Stimulated activated naive CD4-positive, alpha-beta T cell treated with Interleukin-2 at 50 U/mL for 16 hours (primary cell): ENCODE measurements around the gene DLGAP1.

Experiments used
- DNase-seq: peaks from one replicate; lab custom pipeline; 2025; lab: John Stamatoyannopoulos, UW

The DLGAP1 gene

DNA sequence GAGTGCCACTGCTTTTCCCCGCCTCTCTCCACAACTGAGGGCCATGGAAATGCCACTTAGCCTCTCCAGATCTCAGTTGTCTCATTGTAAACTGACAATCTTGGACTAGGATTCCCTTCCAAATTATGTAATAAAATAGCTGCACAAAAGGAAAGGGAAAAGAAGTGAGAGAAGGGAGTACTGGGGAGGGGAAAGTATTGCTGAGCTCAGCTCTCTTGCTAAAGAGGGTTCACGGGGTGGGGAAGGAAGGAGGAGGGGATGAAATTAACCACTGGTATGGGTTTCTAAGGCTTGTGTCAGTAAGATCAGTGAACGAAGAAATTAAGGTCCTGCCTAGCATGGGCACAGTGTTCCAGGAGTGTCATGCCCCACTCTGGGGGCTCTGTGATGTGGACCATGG, 587.9 kb downstream of the DLGAP1 start:
- no peak for DNase-seq

DNA sequence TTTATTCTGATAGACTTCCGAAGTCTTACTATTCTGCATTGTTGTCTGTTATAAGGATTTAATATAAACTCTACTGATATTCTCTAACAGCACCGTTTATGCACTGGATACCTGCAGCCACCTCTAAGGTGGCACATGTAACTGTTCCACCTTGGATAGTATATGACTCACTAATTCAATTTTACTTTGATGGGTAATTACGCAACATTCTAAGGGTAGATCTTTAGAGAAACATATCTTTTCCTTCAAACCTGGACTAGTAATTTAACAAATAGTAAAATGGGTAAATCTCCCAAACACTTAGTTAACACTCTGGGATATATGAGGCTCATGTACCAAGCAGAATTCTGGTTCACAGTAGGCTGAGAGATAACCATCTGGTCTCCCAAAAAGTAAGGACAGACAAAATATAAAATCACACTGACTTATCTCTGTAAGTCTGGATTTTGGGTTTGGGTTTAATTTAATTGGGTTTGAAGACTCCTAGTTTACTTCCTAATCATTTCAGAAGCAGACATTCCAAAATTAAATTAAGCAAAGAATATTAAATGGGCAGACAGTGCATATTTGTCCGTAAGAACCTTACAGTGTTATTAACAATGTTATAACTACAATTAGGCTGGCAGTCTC, 590.3 kb downstream of the DLGAP1 start:
- DNase-seq, result no peak

DNA sequence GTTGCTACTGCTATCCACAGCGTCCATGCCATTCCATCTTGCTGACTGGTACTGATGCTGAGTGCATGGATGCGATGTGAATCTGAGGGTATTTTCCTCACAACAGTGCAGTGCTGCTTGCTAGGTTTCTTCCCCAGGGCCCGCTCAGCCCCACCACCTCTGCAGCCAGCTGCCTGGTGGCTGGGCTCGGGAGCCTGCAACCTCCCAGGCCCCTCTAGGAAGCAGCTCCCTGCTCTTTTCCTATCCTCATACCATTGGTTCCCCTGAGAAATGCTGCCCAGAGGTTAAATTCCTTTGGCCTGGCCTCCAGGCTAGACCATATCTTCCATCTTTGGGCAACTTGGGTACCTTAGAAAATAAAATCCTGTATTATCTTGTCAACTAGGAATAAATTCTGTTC, 591.5 kb downstream of the DLGAP1 start:
- no peak for DNase-seq

DNA sequence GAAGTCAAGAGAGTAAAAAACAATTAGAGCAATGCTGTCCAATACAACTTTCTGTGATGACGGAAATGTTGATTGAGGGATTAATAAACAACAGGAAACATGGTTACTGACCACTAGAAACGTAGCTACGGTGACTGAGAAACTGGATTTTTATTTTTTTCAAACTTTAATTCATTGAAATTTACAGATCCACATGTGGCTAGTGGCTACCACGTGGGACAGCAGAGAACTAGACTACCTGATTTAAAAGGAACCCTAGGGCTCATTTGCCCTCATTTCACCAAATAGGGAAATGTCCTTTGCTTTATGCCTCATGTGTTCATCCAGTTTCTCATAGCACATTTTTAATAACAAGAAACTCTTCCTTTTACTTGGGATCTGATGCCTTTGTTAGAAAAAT, 592.1 kb downstream of the DLGAP1 start:
- no peak for DNase-seq

DNA sequence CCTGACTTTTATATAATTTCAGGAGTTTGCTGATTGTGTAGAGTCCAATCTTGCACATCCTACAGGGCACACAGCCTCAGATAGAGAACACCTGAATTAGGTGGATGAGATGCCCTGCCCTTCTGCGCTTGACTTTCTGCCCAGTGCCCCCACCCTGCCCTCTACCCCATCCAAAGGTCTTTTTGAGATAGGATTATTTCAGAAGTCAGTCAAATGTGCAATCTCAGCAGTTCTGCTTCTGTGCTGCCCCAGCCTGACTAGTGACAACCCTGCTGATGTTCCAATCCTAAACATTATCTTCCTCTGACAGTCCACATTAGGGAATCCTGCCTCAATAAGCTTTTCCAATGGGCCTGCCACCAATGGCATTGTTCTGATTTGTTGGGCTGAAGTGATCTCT, 593.6 kb downstream of the DLGAP1 start:
- DNase-seq, result no peak

DNA sequence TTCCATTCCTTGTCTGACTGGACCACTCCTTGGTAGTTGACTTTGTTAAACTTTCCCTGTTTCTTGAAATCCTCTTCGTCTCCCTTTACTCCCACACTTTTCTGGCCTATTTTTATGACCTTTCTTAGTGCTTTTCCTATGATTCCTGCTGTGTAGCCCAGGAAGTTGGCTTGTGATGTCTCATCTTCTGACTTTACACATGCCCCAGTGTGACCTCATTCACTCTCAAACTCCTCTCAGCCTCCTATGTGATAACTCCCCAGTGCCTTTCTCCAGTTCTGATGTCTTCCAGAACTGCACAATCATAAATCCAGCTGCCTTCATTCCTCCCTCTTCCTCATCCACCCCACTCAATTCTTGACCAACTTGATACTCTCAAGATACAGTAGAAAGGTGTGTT, 597.6 kb downstream of the DLGAP1 start:
- no peak for DNase-seq

DNA sequence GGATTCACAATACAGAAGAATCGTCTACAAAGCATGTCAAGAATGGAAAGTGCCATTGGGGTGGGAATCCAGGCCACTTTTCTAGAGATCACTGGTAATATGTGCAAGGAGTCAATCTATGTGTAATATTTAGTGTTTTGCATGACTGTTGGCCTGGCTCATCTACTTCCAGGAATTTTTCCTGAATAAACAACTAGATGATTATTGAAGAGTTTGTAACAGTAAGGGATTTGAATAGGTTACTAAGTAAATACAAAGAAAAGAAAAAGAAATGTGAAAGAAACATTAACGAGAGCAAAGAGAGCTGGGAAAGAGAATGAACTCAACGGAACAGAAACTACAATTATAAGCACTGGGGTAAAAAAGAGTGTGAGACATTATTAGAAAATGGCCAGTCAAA, 599.1 kb downstream of the DLGAP1 start:
- no peak for DNase-seq

DNA sequence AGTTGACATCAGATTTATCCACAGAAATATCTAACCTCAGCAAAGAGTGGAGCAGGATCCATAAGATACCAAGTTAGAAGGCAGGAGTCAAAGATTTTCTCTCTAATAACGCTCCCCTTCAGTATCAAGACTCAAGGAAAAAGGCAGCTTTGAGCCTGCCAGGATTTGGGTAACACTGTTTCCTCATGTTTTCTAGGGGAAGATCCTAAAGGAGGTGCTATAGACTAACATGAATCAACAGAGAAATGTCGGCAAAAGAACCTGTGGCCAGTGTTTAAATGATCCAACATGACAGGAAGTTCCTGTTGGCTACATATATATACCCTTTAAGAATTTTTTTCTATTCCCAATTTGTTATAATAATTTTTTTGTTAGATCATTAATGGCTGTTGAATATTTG, 602.8 kb downstream of the DLGAP1 start:
- DNase-seq, result no peak

DNA sequence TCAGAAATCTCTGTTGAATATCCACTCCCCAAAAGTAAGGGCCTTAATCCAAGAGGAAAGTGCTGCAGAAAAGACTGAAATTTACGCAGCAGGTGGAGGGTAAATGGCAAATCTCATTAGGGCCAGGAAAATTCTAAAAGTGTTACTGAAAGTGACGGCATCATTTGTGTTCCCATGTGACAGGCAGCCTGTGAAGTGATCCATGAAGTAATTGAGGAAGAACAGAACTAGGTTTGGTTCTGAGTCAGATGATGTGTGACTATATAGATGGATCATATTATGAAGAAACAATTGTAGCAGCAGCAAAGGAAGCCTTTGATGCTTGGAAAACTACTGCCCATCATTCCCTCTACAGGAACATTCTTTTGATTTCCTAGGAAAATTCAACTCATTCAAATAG, 603.9 kb downstream of the DLGAP1 start:
- no peak for DNase-seq

DNA sequence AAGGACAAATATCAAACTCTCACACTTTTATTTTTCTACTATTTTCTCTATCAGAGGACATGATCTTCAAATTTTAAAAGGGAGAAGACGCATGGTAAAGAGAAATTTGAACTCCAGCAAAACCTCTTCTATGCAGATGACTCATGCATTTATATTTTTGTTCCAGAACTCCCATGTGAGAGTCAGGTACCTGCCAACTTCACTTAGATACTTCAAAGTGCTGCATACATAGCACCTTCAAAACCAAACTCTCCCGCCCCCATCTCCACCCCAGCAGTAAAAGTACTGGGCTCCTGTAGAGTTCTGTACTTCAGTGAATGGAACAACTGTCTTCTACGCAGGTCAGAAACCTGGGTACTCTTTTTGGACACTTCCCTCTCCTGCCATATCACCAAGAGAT, 606.8 kb downstream of the DLGAP1 start:
- no peak for DNase-seq

DNA sequence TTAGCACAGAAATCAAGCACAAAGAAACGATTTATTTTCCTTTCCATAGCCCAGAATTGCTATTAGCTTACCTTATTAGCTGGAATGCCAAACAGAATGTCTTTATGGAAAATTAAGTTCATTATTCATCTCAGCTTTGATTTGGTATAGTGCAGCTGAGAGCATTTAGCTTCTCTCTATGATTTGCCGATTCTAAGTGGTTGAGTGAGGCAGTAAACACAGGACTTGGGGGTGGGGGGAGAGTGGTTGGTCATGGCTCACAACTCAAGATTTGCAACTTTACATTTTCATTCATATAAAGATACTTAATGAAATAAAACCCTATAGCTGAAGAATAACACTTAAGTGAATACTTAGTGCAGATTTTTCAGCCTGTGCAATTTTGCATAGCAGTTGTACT, 609.9 kb downstream of the DLGAP1 start:
- DNase-seq, result no peak

DNA sequence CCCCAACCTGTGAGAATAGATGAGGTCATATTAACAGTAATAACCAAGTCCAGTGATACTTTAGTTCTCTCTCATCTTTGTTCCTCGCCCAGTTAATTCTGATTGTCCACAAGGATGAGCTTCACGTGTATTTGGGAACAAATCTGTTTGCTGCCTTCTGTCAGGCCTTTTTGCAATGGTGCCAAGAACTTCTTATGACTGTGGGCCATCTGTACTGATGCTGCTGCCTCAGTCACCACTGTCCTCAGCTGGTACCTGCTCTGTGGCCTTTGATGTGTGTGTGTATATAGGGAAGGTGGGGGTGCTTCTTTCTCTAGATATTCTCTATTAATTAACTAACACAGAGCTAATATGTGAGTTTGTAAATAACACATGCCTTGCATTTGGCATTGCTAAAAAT, 612.3 kb downstream of the DLGAP1 start:
- DNase-seq, result no peak

DNA sequence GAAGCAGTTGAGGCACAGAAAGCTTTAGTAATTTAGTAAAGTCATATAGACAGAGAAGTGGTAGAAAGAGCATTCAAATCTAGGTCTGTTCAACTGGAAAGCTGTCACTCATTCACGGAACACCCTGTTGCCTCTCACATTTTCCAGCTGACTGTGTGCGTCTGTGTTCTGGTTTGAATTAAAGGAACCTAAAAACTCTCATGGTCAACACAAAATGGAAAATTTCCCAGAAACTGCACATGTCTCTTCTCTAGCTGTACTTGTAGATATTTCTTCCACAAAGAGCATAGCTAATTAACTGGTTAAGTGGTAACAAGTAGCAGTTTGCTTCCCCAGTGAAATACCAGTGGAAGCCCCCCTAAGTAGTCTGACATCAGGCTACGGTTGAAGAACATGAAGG, 614.3 kb downstream of the DLGAP1 start:
- no peak for DNase-seq

DNA sequence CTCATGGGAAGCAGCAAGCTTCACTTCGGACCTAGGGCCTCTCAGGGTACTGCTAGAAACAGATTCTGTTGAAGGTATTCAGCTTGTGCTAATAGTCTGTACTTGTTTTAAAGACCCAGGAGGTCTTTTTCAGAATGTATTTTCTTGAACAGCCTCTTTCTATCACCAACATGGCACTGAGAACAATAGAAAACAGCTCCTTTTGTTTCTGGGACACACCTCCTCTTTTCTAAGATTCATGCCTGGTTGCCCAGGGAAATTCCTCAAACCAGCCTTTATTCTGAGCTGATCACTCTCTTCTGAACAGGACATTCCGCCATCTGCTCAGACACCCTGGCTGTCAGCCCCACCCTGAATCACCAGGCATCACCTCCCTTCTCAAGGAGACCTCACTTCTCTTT, 615.5 kb downstream of the DLGAP1 start:
- no peak for DNase-seq

DNA sequence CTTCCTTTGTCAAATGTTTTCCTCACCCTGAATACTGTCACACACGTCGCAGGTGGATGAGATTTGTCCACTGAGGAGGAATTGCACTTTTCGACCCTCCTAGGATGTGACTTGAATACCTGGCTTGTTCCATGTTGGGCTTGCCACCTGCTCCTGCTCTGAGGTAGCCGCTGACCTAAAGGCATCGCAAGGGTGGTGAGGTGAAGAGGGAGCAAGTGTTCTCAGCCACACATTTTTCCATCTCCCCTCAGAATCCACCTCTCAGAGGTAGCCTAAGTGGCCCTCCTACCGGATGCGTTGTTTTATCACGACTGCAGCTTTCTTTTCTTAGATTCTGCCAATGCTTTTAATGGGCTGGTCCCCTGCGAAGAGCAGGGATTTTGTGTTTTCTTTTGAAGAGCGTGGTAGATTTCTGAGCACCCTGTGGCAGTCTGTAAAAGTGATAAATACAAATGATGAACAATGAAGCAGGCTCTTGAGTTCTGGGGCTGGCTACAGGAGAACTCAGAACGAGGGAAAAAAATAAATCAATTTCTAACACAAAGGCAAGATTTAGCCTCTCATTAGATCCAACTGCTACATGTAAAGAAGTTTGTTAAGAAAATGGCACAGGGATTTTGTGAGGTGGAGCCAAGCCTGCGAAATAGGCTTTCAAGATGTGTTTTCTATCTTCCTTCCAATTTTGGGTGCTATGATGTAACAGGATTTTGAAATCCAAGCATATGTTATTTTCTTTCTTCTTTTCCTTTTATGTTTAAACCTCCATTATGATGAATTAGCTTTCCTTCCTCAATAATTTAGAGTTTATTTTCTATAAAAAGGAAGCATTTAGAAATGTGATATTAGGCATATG, 618.4 kb downstream of the DLGAP1 start:
- no peak for DNase-seq

DNA sequence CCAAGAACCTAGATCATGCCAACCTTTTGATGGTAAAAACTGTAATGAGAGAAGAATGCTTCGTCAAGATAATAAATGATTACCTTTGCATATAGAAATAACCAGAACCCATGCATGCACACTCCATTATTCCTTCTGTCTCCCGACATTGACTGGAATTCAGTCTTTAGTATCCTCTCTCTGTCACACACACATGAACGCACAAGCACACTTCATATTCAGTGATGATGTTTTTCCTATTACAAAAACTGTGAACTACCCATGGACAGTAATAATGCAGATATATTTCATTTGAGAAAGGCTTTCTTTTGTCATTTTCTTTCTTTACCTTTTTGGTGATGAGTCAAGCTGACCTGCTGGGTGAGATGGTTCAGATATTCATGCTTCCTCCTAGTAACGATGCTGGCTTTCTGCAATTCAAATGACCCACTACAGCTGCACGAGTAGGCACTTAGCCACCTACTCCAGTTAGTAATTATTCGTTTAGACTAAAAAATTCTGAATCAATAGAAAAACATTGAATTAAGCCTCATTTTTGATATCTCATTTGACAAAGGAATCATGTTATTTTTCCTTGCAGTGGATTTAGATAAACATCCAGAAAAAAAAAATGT, 623.0 kb downstream of the DLGAP1 start:
- DNase-seq, result no peak

DNA sequence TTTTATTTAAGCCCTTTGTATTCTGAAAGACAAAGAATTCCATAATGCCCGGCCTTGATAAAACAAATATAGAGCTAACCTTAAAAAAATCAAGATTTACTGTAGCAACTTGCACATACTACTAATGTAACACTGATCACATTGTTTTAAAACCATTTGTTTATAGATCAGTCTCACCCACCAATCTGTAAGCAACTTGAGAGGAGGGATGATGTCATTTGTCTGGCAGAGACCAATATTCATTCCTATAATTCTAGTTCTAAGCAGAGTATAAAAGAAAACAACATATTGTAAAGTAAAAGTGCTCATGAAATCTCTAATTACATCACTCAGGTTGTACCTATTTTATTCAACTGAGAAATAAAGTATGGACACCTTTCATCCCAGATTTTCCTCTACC, 624.5 kb downstream of the DLGAP1 start:
- DNase-seq, result no peak

DNA sequence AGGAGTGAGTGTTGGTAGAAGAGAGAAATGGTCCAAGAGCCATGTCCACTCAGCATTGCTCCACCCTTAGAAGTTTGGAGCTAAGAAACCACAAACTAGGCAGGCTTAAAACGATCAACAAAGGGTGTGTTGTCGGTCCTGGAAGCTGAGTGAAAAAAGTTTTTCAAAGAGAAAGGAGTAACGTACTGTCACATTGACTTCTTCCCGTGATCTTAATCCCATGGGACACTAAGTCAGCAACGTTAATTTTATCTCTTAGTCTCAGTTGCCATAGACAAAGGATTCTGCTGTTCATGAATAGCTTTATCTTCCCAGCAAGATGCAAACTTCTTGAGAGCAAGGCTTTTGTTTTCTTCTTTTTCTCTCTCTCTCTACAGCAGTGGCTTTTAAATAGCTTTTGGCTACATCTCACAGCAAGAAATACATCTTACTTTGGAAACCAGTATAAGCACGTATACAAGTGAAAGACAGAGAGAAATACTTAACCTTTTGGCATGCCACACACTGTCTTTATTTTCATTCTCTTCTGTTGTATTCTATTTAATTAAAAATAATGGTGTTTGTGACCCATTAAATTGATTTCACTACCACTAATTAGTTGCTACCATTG, 627.8 kb downstream of the DLGAP1 start:
- DNase-seq, result no peak

DNA sequence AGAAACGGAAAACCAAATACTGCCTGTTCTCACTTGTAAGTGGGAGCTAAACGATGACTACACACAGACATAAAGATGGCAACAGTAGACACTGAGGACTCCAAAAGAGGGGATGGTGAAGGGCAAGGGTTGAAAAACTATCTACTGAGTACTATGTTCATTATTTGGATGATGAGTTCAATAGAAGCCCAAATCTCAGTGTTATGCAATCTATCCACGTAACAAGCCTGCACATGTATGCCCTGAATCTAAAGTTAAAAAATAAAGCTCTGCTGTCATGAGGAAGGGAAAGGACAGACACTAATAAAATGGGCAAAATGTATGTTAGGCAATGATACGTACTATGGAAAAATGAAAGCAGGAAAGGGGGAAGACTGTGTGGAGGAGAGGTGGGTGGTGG, 629.1 kb downstream of the DLGAP1 start:
- DNase-seq, result no peak

DNA sequence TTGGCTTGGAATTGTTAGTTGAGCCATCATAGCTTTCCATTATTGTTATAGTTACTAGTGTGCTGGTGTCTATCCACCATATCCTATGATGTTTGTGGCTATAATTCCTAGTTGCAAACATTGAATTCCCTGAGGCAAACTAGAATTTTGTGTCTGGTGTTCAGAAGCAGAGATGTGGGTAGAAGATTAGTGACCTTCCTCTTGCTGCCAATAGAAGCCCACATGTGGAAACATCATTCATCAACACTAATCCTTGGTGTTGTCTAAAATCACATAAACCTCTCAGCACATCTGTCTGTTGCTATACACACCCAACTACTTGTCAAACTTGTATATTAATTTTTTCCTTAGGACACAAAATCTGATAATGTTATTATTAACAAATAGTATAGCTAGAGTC, 631.0 kb downstream of the DLGAP1 start:
- DNase-seq, result no peak

DNA sequence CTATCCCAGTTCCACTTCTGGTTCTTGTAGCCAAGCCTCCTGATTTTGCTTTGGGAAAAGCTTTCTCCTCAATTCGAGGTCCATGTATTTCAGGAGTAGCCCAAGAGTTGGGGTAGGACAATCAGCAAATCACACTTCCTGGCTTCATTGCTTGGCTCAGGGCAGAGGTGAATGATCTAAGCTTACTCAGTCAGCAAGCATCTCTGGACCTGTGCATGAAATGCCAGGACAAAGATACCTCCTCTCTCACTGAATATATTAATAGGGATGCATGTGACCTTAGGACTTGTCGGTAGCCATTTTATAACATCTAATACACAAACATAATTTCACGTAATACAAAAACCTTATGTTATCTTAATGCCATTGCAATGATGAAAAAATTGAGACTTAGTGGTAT, 632.0 kb downstream of the DLGAP1 start:
- DNase-seq, result no peak

DNA sequence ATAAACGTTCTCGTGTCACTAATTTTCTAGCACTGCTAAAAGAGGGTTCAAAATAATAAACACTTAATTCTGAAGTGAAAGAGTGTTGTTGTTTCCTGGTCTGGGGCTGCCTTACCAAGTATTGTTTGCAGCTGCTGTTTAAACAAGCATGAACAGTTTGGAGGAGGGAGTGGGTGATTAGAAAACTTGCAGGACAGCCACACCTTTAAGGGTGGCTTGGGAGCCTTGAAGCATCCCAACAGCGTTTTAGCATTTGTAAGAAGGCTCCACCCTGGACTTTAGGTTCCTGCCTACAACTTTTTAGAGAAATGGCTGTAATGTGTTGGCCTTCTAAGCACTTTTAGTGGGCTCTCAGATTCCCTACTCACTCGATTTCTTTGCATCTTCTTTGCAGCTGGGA, 633.6 kb downstream of the DLGAP1 start:
- DNase-seq, result no peak

DNA sequence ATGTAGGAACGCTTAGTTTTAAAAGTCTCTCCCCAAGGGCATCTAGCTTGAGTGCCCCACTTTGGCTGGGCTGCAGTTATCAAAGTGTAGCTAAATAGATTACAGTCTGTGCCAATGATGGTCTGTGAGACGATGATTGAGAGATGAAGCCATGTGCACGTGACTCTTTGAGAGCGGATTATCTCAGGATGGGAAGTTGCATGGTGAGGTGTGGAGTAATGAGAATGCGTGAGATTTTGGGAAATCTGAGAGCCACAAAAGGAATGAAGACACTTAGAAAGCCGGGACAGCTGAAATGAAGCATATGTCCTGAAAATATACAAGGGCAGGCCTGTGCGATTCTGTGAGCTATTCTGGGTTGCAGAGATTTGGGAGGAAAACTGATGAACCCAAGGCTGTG, 635.1 kb downstream of the DLGAP1 start:
- no peak for DNase-seq
